AG09309 (cell line): ENCODE results near the gene PER2.

ENCODE experiments used
- DNase-seq: peaks from one replicate; pipeline ENCODE4 v3.0.0-alpha.2; 2010; ENCODE audit warnings: low read depth
- H3K4me3 ChIP-seq: 2 replicates; pipeline ENCODE4 v1.5.1; 2011; ENCODE audit warnings: mild to moderate bottlenecking, low read depth, low read length, moderate library complexity; ENCODE audit not compliant: control insufficient read depth
- CTCF ChIP-seq: IDR thresholded peaks from 2 replicates; pipeline ENCODE4 v1.5.1; 2011; ENCODE audit warnings: mild to moderate bottlenecking, low read depth, low read length, inconsistent platforms; ENCODE audit not compliant: insufficient read depth, control insufficient read depth; ENCODE audit errors: missing control alignments

Gene PER2

GRCh38 chr2:238286987-238287736 is 1.2 kb downstream of the PER2 start:
- DNase-seq = no peak
- H3K4me3 ChIP-seq = peak overlapping the region; percentile 56
- no peak for TF ChIP-seq CTCF

DNA sequence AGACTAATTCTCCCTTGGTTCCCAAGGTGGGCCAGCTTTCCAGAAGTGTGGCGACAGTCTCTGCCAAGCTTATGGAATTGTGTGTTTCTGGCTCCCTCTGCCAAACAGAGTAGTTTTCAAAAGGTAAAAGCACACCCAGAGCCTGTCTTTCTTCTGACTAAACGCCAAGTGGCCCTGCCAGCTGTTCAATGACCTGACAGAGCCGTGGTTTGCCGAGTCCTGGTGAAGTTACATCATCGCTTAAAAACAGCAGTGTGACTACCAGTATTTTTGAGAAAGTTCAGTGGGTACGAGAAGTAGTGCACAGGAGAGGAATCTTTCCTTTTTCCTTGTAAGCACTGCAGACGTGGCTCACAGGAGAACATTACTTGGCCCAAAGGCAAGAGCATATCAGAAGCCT is 1.9 kb downstream of the PER2 start:
- H3K4me3 ChIP-seq = peak overlapping the region; percentile 4; the same call in 1 of the 2 replicates
- DNase-seq = peak; percentile 71
- no peak for TF ChIP-seq CTCF

DNA sequence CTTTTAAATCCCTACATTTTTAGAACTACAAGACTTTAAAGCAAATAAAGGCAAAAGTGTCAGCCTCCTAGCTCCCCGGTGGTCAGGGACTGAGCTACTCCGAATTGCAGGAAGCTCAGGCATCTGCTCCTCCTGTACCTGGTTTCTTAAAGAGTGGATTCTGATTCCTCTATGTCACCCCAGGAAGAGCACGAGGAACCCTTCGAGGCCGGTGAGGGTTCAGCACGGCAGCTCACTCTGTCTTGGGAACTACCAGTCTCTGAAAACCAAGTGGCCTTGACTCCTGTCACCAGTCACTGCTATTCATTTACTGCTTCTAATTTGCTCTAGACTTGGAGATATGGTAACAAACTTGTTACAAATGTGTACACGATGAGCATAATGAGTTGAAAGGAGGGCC is 2.3 kb downstream of the PER2 start:
- peak overlapping the region; percentile 4; the same call in 1 of the 2 replicates for H3K4me3 ChIP-seq
- no peak for TF ChIP-seq CTCF
- DNase-seq = no peak

DNA sequence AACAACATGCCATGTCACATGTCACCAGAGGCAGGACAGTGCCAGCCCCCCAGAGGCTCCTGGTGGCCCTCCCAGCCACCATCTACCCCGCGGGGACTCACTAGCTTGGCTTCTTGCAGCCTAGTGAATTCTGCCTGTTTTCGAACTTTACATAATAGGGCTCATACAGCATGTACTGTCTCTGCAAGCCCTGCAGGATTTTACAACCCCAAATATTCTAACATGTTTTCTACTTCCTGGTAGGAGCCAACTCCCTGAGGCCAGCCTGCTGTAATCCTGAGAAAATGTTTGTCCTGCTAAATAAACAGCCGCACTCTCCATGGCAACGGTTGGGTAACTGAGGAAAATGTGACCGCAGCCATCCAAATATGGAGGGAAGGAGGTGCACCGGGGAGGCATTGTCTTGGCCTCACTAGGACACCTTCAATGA is 2.7 kb downstream of the PER2 start:
- no peak for TF ChIP-seq CTCF
- DNase-seq = peak; percentile 96
- no peak overlapping the region for H3K4me3 ChIP-seq

GRCh38 chr2:238284802-238285515 is 3.5 kb downstream of the PER2 start:
- no peak for DNase-seq
- no peak overlapping the region for H3K4me3 ChIP-seq
- no peak for TF ChIP-seq CTCF

- DNase-seq = no peak
- H3K4me3 ChIP-seq = no peak overlapping the region
- no peak for TF ChIP-seq CTCF
Measured at GRCh38 chr2:238282861-238283738, 5.3 kb downstream of the PER2 start.
